ENCODE results near the gene NEK10.
"Not testable (repeated sequence)": the region's sequence is repeated elsewhere in the genome, so short reads cannot be mapped to it uniquely, and the experiment has no call there.

- not testable (repeated sequence) for TF ChIP-seq EZH2phosphoT487 (IDR thresholded peaks at IDR 0.05; ENCODE audit: borderline replicate concordance, low read depth, low read length); CTCF (conservative IDR thresholded peaks at IDR 0.05; ENCODE audit: low read length)
Observed at GRCh38 chr3:27298981-27299380, 70.2 kb downstream of the NEK10 start.

All from OCI-LY7 (cell line).